CD4-positive, alpha-beta T cell treated with Interleukin-2 at 100 ng/mL for 4 hours (primary cell): Measurements from ENCODE around the gene OR2A14.
"Not testable (repeated sequence)": the region's sequence is repeated elsewhere in the genome, so short reads cannot be mapped to it uniquely, and the experiment has no call there.

Source experiments
- DNase-seq: peaks from one replicate; pipeline ENCODE4 v3.0.0-alpha.2; 2020; ENCODE audit warnings: low spot score

Gene OR2A14, protein sequence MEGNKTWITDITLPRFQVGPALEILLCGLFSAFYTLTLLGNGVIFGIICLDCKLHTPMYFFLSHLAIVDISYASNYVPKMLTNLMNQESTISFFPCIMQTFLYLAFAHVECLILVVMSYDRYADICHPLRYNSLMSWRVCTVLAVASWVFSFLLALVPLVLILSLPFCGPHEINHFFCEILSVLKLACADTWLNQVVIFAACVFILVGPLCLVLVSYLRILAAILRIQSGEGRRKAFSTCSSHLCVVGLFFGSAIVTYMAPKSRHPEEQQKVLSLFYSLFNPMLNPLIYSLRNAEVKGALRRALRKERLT

GRCh38 chr7:144122876-144123275, at the start of gene OR2A14:
TSS of gene OR2A14 (plus strand) at chr7:144123176. CDS start at chr7:144129113, 5,937 bp downstream.
- no peak for DNase-seq

DNA sequence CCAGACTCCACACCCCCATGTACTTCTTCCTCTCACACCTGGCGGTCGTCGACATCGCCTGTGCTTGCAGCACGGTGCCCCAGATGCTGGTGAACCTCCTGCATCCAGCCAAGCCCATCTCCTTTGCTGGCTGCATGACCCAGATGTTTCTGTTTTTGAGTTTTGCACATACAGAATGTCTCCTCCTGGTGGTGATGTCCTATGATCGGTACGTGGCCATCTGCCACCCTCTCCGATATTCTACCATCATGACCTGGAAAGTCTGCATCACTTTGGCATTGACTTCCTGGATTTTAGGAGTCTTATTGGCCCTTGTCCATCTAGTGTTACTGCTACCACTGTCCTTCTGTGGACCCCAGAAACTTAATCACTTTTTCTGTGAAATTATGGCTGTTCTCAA, 48.6 kb upstream of the OR2A14 start:
- no peak for DNase-seq

DNA sequence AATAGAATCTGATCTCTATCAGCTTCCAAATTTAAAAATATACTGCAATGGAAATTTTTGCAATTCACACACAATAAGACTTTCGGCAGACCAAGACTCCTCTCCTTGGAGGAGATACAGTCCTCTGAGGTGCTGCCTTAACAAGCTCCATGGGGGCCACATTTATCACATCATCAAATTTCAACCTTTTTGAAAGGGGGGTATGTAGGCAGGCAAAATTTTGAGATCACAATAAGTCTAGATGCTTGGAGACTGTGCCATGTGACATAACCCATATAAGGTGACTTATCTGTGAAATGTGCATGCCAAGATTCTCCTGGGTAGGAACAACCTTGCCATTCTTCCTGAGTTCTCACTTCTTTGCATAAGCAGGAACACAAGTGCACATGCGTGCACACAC, 37.0 kb upstream of the OR2A14 start, which contains the start of gene OR2A12:
OR2A12 (plus strand) TSS at position 301 of the 400 bp plus-strand sequence. CDS start 8,830 bp downstream, outside the sequence.
- DNase-seq = no peak

GRCh38 chr7:144086730-144087129, 36.2 kb upstream of the OR2A14 start:
- no peak for DNase-seq

DNA sequence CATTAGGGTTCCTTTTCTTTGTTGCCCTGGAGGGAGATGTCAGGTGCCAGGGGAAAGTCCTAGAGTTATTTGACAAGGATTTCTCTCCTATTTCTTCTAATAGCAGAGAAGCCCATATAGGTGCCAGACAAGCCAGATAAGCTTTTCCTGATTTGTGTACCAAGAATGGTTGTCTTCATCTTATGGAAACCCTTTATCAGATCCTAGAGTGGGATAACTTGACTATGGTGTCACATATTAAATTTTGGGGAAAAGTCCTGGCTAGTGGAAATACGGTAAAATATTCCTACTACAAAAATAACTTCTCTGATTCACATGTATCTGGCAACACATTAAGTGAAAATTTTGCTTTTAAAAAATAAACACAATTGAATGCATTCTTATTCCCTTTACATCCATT, 35.7 kb upstream of the OR2A14 start:
- no peak for DNase-seq

DNA sequence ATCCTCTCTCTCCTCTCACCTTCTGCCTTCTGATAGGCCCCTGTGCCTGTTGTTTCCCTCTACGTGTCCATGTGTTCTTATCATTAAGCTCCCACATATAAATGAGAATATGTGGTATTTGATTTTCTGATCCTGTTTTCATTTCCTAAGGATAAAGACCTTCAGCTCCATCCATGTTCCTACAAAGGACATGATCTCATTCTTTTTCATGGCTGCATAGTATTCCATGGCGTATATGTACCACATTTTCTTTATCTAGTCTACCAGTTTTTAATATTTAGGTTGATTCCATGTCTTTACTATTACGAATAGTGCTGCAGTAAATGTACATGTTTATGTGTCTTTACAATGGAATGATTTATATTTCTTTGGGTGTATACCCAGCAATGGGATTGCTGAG, 32.3 kb upstream of the OR2A14 start:
- DNase-seq = no peak

GRCh38 chr7:144098776-144099175, 24.2 kb upstream of the OR2A14 start:
- no peak for DNase-seq

- no peak for DNase-seq
Measured at GRCh38 chr7:144100607-144101006, 22.4 kb upstream of the OR2A14 start.

GRCh38 chr7:144102041-144102440, 20.9 kb upstream of the OR2A14 start:
- DNase-seq = no peak

DNA sequence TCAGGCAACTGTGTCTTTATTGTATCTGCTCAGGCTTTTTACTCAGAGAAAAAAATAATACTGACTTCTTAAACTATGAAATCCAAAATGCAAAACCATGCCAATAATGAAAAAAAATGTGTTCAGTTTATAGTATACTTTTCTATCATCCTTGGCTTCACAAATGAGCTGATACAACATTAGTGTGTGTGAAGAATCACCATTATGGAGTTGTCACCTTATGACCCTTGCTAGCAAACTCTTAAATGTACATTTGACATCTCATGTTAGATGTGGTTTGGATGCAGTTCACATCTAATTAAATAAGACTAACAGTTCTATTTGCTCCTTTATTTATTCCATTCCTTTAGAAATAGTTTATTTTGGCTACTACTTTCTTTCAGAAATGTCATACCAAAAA, 17.8 kb upstream of the OR2A14 start:
- no peak for DNase-seq

DNA sequence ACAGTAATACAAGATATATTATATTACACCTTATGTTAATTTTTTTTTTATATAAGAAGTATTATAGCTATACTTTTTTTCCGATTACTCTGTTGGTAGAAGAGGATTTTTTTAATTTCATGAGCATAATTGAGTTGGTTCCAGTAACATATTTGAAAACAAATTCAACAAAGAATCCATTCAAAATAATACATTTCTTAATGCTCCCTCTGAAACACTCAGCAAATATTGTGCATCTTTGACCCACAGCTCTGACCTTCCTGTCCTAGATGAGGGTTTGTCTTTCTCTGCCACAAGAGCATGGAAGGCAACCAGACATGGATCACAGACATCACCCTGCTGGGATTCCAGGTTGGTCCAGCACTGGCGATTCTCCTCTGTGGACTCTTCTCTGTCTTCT, 13.7 kb upstream of the OR2A14 start, which contains the start of gene OR2A2:
OR2A2 (plus strand) TSS at position 301 of the 400 bp plus-strand sequence; CDS start at position 301, 0 bp downstream.
- DNase-seq = no peak

DNA sequence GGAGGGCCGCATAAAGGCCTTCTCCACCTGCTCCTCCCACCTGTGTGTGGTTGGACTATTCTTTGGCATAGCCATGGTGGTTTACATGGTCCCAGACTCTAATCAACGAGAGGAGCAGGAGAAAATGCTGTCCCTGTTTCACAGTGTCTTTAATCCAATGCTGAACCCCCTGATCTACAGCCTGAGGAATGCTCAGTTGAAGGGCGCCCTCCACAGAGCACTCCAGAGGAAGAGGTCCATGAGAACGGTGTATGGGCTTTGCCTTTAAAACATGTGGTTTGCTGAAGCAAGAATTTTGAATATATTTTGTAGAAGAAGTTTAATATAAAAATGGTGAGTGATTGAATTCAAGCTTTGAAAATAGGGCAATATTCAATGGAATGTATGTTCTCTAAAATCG, 12.7 kb upstream of the OR2A14 start:
- DNase-seq = no peak

- no peak for DNase-seq
Measured at GRCh38 chr7:144113651-144114050, 9.3 kb upstream of the OR2A14 start.

DNA sequence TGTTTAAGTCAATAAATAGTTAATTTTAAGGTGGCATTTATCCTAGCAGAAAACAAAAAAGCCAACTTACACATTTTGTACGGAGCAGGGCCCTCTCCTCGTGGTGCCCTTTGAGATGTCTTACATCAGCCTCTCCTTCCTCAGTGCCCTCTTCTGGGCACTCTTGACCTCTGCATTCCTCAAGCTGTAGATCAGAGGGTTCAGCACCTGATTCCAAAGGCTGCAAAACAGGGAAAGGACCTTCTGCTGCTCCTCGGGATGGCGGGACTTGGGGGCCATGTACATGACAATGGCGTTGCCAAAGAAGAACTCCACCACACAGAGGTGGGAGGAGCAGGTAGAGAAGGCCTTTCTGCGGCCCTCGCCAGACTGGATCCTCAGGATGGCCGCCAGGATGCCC, 4.6 kb upstream of the OR2A14 start:
- no peak for DNase-seq

- DNase-seq = peak; percentile 83
Measured at GRCh38 chr7:144127714-144128334, 4.8 kb downstream of the OR2A14 start.

- not testable (repeated sequence) for DNase-seq
Measured at GRCh38 chr7:144129601-144130000, 6.6 kb downstream of the OR2A14 start.

DNA sequence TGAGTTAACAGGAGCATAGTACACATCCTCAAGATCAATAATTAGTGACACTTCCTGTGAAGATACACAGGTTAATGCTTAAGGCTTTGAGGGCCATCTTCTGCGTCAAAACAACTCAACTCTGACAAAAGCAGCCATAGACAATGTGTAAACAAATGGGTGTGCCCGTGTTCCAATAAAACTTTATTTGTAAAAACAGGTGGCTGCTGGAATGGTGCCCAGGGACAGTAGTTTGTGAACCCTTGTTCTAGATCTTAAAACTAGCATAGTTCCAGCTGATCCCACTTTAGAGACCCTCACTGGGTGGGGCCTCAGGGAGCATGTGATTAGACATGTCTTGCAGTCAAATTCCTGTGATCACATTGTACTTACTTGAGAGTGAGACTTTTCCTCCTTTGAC, 7.8 kb downstream of the OR2A14 start:
- DNase-seq = no peak

DNA sequence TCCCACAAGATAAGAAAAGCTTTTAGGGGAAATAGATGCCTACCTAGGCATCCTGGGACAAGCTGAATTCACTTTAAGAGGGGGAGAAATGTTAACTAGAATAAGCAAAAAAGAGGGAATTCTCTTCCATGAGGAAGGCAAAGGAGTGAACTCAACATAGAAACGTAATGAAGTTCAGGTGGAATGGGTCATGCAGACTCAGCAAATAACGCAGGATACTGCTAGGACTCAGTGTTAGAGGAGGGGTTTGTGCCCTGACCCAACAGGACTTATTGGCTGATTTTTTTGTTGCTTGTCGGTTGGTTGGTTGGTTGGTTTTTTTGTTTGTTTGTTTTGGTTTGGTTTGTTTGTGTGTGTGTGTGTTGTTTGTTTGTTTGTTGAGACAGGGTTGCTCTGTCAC, 9.3 kb downstream of the OR2A14 start:
- no peak for DNase-seq

GRCh38 chr7:144133307-144133706, 10.3 kb downstream of the OR2A14 start:
- no peak for DNase-seq

GRCh38 chr7:144134116-144134515, 11.1 kb downstream of the OR2A14 start:
- no peak for DNase-seq

DNA sequence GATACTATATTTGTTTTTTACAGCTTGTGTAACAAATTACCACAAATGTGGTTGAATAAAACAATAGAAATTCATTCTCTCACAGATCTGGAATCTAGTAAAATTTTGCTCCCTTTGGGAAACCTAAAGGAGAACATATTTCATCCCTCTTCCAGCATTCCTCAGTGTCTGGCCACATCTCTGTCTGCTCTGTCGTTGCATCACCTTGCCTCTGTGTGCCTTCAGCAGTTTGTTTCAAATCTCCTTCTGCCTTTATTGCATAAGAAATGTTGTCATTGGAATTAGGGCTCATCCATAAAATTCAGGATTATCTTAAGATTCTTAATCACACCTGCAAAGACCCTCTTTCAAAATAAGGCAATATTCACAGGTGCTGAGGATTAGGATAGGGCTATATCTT, 14.5 kb downstream of the OR2A14 start:
- no peak for DNase-seq

GRCh38 chr7:144142187-144142586, 19.2 kb downstream of the OR2A14 start:
- no peak for DNase-seq

DNA sequence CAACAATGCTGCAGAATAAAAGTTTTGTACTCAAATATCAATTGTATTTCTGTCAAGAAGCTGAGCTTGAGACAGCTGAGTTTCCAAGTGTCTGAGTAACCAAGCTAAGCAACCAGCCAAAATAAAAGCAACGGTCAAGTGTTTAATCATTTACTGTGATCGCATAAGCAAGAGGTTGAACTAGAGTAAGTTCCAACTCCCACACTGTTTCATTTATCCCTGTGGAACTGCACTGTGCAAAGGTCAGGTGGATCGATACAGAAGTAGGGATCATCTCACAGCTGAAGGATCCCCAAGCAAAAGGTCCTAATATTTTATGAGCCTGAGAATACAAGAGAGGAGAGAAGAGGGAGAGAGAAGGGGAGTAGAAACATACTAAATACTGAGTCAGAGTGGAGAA, 21.4 kb downstream of the OR2A14 start:
- DNase-seq = no peak
